BLaER1 treated with 17β-estradiol and CSF1 and Interleukin-3, amounts not matched to agents 10 nM and 100 nM (cell line): ENCODE data around the gene SHBG.
"Not testable (repeated sequence)": the region's sequence is repeated elsewhere in the genome, so short reads cannot be mapped to it uniquely, and the experiment has no call there.

Experiments used
- H3K27ac ChIP-seq, 11 experiments: shearing (Covaris generic); formaldehyde crosslinking; 2 replicates each; pipeline ENCODE4 v1.8.1; 2022
- H3K27me3 ChIP-seq, 11 experiments: shearing (Covaris generic); formaldehyde crosslinking; 2 replicates each; pipeline ENCODE4 v1.8.1; 2022
- H3K36me3 ChIP-seq, 11 experiments: shearing (Covaris generic); formaldehyde crosslinking; 2 replicates each; pipeline ENCODE4 v1.8.1; 2022
- H3K4me1 ChIP-seq, 10 experiments: shearing (Covaris generic); formaldehyde crosslinking; 2 replicates each; pipeline ENCODE4 v1.8.1; 2022
- H3K4me2 ChIP-seq, 11 experiments: shearing (Covaris generic); formaldehyde crosslinking; 2 replicates each; pipeline ENCODE4 v1.8.1; 2022
- H3K4me3 ChIP-seq, 10 experiments: shearing (Covaris generic); formaldehyde crosslinking; 2 replicates each; pipeline ENCODE4 v1.8.1; 2022
- H3K9ac ChIP-seq, 11 experiments: shearing (Covaris generic); formaldehyde crosslinking; 2 replicates each; pipeline ENCODE4 v1.8.1; 2022
- H3K9me3 ChIP-seq, 11 experiments: shearing (Covaris generic); formaldehyde crosslinking; replicated peaks in 1 of 11; 2 replicates each; pipeline ENCODE4 v1.8.1; 2022
- H4K20me1 ChIP-seq, 11 experiments: shearing (Covaris generic); formaldehyde crosslinking; 2 replicates each; pipeline ENCODE4 v1.8.1; 2022
- Cebpa-rat ChIP-seq, 11 experiments: shearing (Covaris generic); IDR thresholded peaks; 2 replicates each; pipeline ENCODE4 v1.8.1; 2022

The SHBG gene

GRCh38 chr17:7631398-7632380 lies 1.8 kb downstream of the SHBG start:
- H3K9me3 ChIP-seq, result no peaks in the 10 kb centered on the region
- TF ChIP-seq Cebpa-rat (IDR thresholded peaks at IDR 0.05), result no peak
- no peak overlapping the region for H3K4me3 ChIP-seq
- H3K4me1 ChIP-seq, result peaks cover 4 to 19% (median 14%) of the 10 kb centered on the region in 10 experiments
- no peaks in the 10 kb centered on the region for H3K27me3 ChIP-seq
- H4K20me1 ChIP-seq, result peaks cover 0 to 4% (median 0%) of the 10 kb centered on the region in 11 experiments; a peak in 5 of 22 replicates
- H3K4me2 ChIP-seq, result no peak overlapping the region
- no peak overlapping the region for H3K27ac ChIP-seq
- no peaks in the 10 kb centered on the region for H3K36me3 ChIP-seq
- H3K9ac ChIP-seq, result peak overlapping the region in 7 of 11 experiments; percentile 9 to 46 (median 24); a peak in 7 of 22 replicates

GRCh38 chr17:7632492-7632894 lies 2.6 kb downstream of the SHBG start:
- Histone ChIP-seq H3K27ac (peak overlapping the region in 2 of 11 experiments; percentile 1 to 10; a peak in 2 of 22 replicates), H3K9me3 (no peaks in the 10 kb centered on the region), H3K27me3 (no peaks in the 10 kb centered on the region), H4K20me1 (no peaks in the 10 kb centered on the region), H3K36me3 (no peaks in the 10 kb centered on the region), H3K9ac (peak overlapping the region in 6 of 11 experiments; percentile 11 to 42 (median 26); a peak in 5 of 22 replicates), H3K4me1 (peaks cover 0 to 13% (median 10%) of the 10 kb centered on the region in 10 experiments; a peak in 14 of 20 replicates), H3K4me3 (no peak overlapping the region), H3K4me2 (peak overlapping the region in 3 of 11 experiments; percentile 6 to 35 (median 18); a peak in 2 of 22 replicates)
- no peak for TF ChIP-seq Cebpa-rat (IDR thresholded peaks at IDR 0.05)

DNA sequence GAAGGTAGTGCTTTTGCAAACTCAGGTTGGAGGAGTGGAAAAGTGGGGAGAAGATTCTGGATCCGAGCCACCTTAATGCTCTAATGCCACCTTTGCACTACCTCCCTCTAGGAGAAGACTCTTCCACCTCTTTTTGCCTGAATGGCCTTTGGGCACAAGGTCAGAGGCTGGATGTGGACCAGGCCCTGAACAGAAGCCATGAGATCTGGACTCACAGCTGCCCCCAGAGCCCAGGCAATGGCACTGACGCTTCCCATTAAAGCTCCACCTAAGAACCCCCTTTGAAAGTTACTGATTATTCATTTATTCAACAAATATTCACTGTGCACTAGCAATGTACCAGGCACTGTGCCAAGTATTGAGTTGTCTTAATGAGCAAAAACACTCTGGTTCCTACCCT lies 3.2 kb downstream of the SHBG start:
- Histone ChIP-seq H3K9me3 (no peaks in the 10 kb centered on the region), H3K27me3 (no peaks in the 10 kb centered on the region), H3K9ac (peak overlapping the region in 5 of 11 experiments; percentile 11 to 42 (median 30); a peak in 4 of 22 replicates), H3K4me2 (peak overlapping the region in 1 of 11 experiments; percentile 35; a peak in 1 of 22 replicates), H3K27ac (no peak overlapping the region; a peak in 2 of 22 replicates), H3K4me3 (no peak overlapping the region), H3K36me3 (no peaks in the 10 kb centered on the region), H4K20me1 (no peaks in the 10 kb centered on the region), H3K4me1 (peaks cover 0 to 10% (median 8%) of the 10 kb centered on the region in 10 experiments; a peak in 14 of 20 replicates)
- no peak for TF ChIP-seq Cebpa-rat (IDR thresholded peaks at IDR 0.05)

DNA sequence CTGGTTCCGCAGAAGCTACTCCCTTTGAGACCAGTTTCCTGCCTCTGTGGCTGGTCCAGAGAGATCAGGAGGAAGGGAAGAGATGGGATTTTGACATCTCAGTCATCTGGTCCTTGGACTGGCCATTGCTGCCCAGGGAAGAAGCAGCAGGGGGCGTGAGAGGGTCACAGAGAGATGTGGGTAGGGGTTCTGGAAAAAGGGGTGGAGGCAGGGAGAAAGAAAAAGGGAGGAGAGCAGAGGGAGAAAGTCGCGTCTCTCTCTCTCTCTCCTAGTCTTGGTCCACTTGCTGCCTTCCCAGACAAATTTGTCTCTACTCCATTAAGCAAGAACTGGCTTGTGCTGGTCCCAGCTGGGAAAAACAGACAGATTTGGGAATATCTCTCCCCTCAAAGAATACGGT lies 4.4 kb downstream of the SHBG start:
- H3K27me3 ChIP-seq, result no peaks in the 10 kb centered on the region
- no peaks in the 10 kb centered on the region; a peak in 1 of 22 replicates for H4K20me1 ChIP-seq
- no peak overlapping the region for H3K9ac ChIP-seq
- H3K36me3 ChIP-seq, result no peaks in the 10 kb centered on the region
- H3K27ac ChIP-seq, result no peak overlapping the region
- H3K4me2 ChIP-seq, result peak overlapping the region in 1 of 11 experiments; percentile 37; a peak in 3 of 22 replicates
- TF ChIP-seq Cebpa-rat (IDR thresholded peaks at IDR 0.05), result no peak
- H3K4me1 ChIP-seq, result peaks cover 4 to 15% (median 7%) of the 10 kb centered on the region in 10 experiments; a peak in 16 of 20 replicates
- no peaks in the 10 kb centered on the region for H3K9me3 ChIP-seq
- H3K4me3 ChIP-seq, result no peak overlapping the region

- no peak overlapping the region for H3K9ac ChIP-seq
- no peak overlapping the region for H3K4me2 ChIP-seq
- TF ChIP-seq Cebpa-rat (IDR thresholded peaks at IDR 0.05), result no peak
- no peaks in the 10 kb centered on the region for H3K27me3 ChIP-seq
- H3K4me3 ChIP-seq, result no peak overlapping the region
- H3K36me3 ChIP-seq, result no peaks in the 10 kb centered on the region
- H3K9me3 ChIP-seq, result peaks cover 0 to 5% (median 0%) of the 10 kb centered on the region in 11 experiments; a peak in 3 of 22 replicates
- peaks cover 4 to 15% (median 7%) of the 10 kb centered on the region in 10 experiments; a peak in 16 of 20 replicates for H3K4me1 ChIP-seq
- no peaks in the 10 kb centered on the region; a peak in 1 of 22 replicates for H4K20me1 ChIP-seq
- no peak overlapping the region for H3K27ac ChIP-seq
These were observed 6.2 kb downstream of the SHBG start for GRCh38 chr17:7636163-7636562.

GRCh38 chr17:7640783-7641182 lies 10.8 kb downstream of the SHBG start:
- Histone ChIP-seq H3K9me3 (peaks cover 0 to 6% (median 0%) of the 10 kb centered on the region in 11 experiments; a peak in 3 of 22 replicates), H3K4me1 (peaks cover 13 to 26% (median 19%) of the 10 kb centered on the region in 10 experiments), H4K20me1 (no peaks in the 10 kb centered on the region; a peak in 1 of 22 replicates), H3K9ac (no peak overlapping the region), H3K27me3 (no peaks in the 10 kb centered on the region), H3K4me3 (no peak overlapping the region), H3K36me3 (no peaks in the 10 kb centered on the region), H3K27ac (no peak overlapping the region), H3K4me2 (no peak overlapping the region)
- TF ChIP-seq Cebpa-rat (IDR thresholded peaks at IDR 0.05), result no peak

- not testable (repeated sequence) for H3K4me3 ChIP-seq, H3K27ac ChIP-seq, H3K27me3 ChIP-seq, H4K20me1 ChIP-seq, H3K9me3 ChIP-seq, H3K36me3 ChIP-seq, H3K4me2 ChIP-seq, H3K9ac ChIP-seq
- peaks cover 13 to 32% (median 25%) of the 10 kb centered on the region in 10 experiments for H3K4me1 ChIP-seq
These were observed 11.7 kb downstream of the SHBG start for GRCh38 chr17:7641635-7642034.

- Histone ChIP-seq H3K4me3 (no peak overlapping the region), H4K20me1 (no peaks in the 10 kb centered on the region), H3K36me3 (no peaks in the 10 kb centered on the region), H3K27me3 (peaks cover 3 to 14% (median 11%) of the 10 kb centered on the region in 11 experiments), H3K9me3 (peaks cover 0 to 6% (median 0%) of the 10 kb centered on the region in 11 experiments; a peak in 3 of 22 replicates), H3K27ac (peak overlapping the region in 6 of 11 experiments; percentile 11 to 77 (median 62); a peak in 9 of 22 replicates), H3K4me2 (peak overlapping the region; percentile 15 to 83 (median 61); a peak in 20 of 22 replicates), H3K9ac (peak overlapping the region in 2 of 11 experiments; percentile 22 to 28; a peak in 2 of 22 replicates), H3K4me1 (peaks cover 7 to 40% (median 27%) of the 10 kb centered on the region in 10 experiments; a peak in 19 of 20 replicates)
- peak in 2 of 11 experiments; percentile 20 to 39; a peak in 2 of 22 replicates for TF ChIP-seq Cebpa-rat (IDR thresholded peaks at IDR 0.05)
These were observed 14.8 kb downstream of the SHBG start for GRCh38 chr17:7644775-7645174.

GRCh38 chr17:7646457-7646856 lies 16.5 kb downstream of the SHBG start:
- Histone ChIP-seq H4K20me1 (peaks cover 0 to 9% (median 5%) of the 10 kb centered on the region in 11 experiments; a peak in 11 of 22 replicates), H3K9ac (no peak overlapping the region), H3K36me3 (no peaks in the 10 kb centered on the region), H3K4me2 (peak overlapping the region in 5 of 11 experiments; percentile 27 to 83 (median 56); a peak in 11 of 22 replicates), H3K4me1 (peaks cover 22 to 54% (median 41%) of the 10 kb centered on the region in 10 experiments), H3K27ac (no peak overlapping the region), H3K4me3 (no peak overlapping the region), H3K27me3 (peaks cover 19 to 30% (median 28%) of the 10 kb centered on the region in 11 experiments), H3K9me3 (no peaks in the 10 kb centered on the region)
- TF ChIP-seq Cebpa-rat (IDR thresholded peaks at IDR 0.05), result no peak
